Thyroid gland (tissue), 4 donors: ENCODE data around the gene MYZAP.

Source experiments
- POLR2A ChIP-seq, 2 donors: fragments of 450-650 bp; IDR thresholded peaks; one replicate each; pipeline ENCODE4 v1.6.1; 2017; ENCODE audit warnings: antibody characterized with exemption in 2 of 2, mild to moderate bottlenecking in 2 of 2, moderate library complexity in 1 of 2
- TF ChIP-seq, protein P1 (sequence below), 6 experiments: fragments of 200-600 bp in 3 of 6; fragments of 450-650 bp in 3 of 6; sonication (generic) in 3 of 6; IDR thresholded peaks; one replicate each; pipeline ENCODE4 v1.5.1; 2016 to 2019; ENCODE audit warnings: antibody characterized with exemption in 6 of 6, mild to moderate bottlenecking in 2 of 6, inconsistent platforms in 1 of 6, moderate library complexity in 1 of 6

DNA sequence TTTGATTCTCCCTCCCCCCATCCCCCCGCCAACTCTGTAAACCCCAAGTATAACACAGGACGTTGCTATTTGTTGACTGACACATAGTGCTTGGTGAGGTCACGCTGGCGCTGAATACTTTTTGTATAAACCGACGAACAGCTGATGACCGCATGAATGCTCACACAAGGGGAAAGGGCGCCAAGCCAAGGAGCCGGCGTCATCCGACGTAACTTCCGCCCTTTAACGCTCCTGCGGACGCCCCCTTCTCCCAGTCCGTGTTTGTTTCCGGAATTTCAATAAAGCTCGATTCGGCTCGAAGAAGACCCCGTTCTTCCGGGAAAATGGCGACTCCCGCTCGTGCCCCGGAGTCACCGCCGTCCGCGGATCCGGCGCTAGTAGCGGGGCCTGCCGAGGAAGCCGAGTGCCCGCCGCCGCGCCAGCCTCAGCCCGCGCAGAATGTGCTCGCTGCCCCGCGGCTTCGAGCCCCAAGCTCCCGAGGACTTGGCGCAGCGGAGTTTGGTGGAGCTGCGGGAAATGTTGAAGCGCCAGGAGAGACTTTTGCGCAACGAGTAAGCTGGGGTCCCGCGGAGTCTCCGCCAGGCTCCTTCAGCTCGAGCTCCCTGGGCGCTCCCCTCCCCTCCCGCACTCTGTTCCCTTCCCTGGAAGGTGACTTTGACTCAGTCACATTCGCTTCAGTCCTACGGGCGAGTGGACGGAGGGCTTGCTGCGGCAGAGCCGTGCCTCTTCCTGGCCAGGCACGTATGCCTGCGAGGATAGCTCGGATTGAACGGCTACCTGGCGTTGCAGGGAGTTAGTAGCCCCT lies 114.9 kb downstream of the MYZAP start, which contains the start of gene POLR2M:
- TF ChIP-seq, protein P1, sequence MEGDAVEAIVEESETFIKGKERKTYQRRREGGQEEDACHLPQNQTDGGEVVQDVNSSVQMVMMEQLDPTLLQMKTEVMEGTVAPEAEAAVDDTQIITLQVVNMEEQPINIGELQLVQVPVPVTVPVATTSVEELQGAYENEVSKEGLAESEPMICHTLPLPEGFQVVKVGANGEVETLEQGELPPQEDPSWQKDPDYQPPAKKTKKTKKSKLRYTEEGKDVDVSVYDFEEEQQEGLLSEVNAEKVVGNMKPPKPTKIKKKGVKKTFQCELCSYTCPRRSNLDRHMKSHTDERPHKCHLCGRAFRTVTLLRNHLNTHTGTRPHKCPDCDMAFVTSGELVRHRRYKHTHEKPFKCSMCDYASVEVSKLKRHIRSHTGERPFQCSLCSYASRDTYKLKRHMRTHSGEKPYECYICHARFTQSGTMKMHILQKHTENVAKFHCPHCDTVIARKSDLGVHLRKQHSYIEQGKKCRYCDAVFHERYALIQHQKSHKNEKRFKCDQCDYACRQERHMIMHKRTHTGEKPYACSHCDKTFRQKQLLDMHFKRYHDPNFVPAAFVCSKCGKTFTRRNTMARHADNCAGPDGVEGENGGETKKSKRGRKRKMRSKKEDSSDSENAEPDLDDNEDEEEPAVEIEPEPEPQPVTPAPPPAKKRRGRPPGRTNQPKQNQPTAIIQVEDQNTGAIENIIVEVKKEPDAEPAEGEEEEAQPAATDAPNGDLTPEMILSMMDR (IDR thresholded peaks at IDR 0.05): peak in 1 of 6 experiments; percentile 6
- TF ChIP-seq POLR2A (IDR thresholded peaks at IDR 0.05): peak; percentile 46 to 86
